Measurements from ENCODE around the gene TAB3. TPM values are rescaled to one million over a fixed set of nuclear protein-coding genes. Genes with fewer than 3 reads are reported as not detected.

Gene TAB3
- total RNA-seq, 1 donor from 2014 or later = 23.2 TPM

GRCh38 chrX:30819080-30819479 lies 70.0 kb downstream of the TAB3 start:
- Histone ChIP-seq H3K36me3 (no peaks in the 10 kb centered on the region), H3K4me1 (no peaks in the 10 kb centered on the region), H3K4me3 (no peak overlapping the region), H3K27ac (no peak overlapping the region), H3K27me3 (no peaks in the 10 kb centered on the region), H3K9me3 (no peaks in the 10 kb centered on the region)
- no peak for DNase-seq (ENCODE audit: low spot score in 2 of 2)
- no peak for TF ChIP-seq CTCF (IDR thresholded peaks at IDR 0.05)
- intact Hi-C loops (cut with DNase I) = no loop called here

DNA sequence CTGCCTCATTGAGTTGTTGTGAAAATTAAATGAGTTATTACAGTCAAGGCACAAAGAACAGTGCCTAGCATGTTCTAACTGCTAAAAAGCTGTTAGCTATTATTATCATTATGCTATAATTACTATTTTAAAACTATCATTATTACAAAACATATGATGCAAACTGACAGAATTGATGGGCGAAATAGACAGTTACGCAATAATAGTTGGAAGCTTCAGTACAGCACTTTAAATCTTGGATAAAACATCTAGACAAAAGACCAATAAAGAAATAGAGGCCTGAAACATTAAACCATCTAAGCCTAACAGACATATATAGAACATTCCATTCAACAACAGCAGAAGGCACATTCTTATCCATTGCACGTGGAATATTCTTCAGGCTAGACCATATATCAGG lies 73.0 kb downstream of the TAB3 start:
- Histone ChIP-seq H3K9me3 (no peaks in the 10 kb centered on the region), H3K4me3 (no peak overlapping the region), H3K27me3 (no peaks in the 10 kb centered on the region), H3K27ac (no peak overlapping the region), H3K4me1 (no peaks in the 10 kb centered on the region), H3K36me3 (no peaks in the 10 kb centered on the region)
- DNase-seq (ENCODE audit: low spot score in 2 of 2) = no peak
- intact Hi-C loops (cut with DNase I) = no loop called here
- TF ChIP-seq CTCF (IDR thresholded peaks at IDR 0.05) = no peak

DNA sequence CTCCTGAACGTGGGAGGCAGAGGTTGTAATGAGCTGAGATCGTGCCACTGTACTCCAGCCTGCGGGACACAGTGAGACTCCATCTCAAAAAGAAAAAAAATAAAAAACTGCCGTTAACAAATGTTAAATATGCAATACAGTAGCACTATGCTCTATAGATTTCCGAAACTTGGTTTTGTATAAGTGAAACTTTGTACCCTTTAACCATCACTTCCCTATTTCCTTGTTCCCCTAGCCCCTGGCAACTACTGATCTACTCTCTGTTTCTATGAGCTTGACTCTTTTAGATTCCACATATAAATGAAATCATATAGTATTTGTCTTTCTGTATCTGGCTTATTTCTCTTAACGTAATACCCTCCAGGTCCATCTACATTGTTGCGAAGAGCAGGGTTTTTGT lies 74.1 kb downstream of the TAB3 start:
- Histone ChIP-seq H3K9me3 (no peaks in the 10 kb centered on the region), H3K4me1 (no peaks in the 10 kb centered on the region), H3K36me3 (no peaks in the 10 kb centered on the region), H3K27ac (no peak overlapping the region), H3K27me3 (no peaks in the 10 kb centered on the region), H3K4me3 (no peak overlapping the region)
- intact Hi-C loops (cut with DNase I) = no loop called here
- no peak for TF ChIP-seq CTCF (IDR thresholded peaks at IDR 0.05)
- DNase-seq (ENCODE audit: low spot score in 2 of 2) = no peak

DNA sequence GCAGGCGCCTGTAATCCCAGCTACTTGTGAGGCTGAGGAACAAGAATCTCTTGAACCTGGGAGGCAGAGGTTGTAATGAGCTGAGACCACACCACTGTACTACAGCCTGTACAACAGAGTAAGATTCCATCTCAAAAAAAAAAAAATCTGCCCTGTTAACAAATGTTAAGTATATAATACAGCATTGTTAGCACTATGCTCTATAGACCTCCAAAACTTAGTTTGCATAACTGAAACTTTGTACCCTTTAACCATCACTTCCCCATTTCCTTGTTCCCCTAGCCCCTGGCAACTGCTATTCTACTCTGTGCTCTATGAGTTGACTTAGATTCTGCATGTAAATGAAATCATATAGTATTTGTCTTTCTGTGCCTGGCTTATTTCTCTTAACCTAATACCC lies 76.7 kb downstream of the TAB3 start:
- Histone ChIP-seq H3K36me3 (no peaks in the 10 kb centered on the region), H3K4me1 (no peaks in the 10 kb centered on the region), H3K9me3 (no peaks in the 10 kb centered on the region), H3K4me3 (no peak overlapping the region), H3K27me3 (no peaks in the 10 kb centered on the region), H3K27ac (no peak overlapping the region)
- TF ChIP-seq CTCF (IDR thresholded peaks at IDR 0.05) = no peak
- no peak for DNase-seq (ENCODE audit: low spot score in 2 of 2)
- intact Hi-C loops (cut with DNase I) = no loop called here

DNA sequence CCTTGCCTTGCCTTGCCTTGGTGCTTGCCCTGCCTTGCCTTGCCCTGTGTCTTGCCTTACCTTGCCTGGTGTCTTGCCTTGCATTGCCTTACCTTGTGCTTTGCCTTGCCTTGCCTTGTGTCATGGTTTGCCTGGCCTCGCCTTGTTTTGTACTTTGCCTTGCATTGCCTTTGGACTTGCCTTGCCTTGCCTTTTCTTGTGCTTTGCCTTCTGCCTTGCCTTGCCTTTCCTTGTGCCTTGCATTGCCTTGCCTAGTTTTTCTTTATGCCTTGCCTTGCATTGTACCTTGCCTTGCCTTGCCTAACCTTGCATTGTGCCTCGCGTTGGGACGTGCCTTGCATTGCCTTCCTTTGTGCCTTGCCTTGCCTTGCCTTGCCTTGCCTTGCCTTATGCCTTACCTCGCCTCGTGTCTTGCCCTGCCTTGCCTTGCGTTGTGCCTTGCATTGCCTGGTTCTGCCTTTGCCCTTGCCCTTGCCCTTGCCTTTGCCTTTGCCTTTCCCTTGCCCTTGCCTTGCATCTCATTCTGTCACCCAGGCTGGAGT lies 82.8 kb downstream of the TAB3 start:
- intact Hi-C loops (cut with DNase I) = no loop called here
- Histone ChIP-seq H3K27me3 (no peaks in the 10 kb centered on the region), H3K36me3 (no peaks in the 10 kb centered on the region), H3K4me1 (no peaks in the 10 kb centered on the region), H3K4me3 (no peak overlapping the region), H3K9me3 (no peaks in the 10 kb centered on the region), H3K27ac (no peak overlapping the region)
- TF ChIP-seq CTCF (IDR thresholded peaks at IDR 0.05) = no peak
- no peak for DNase-seq (ENCODE audit: low spot score in 2 of 2)

DNA sequence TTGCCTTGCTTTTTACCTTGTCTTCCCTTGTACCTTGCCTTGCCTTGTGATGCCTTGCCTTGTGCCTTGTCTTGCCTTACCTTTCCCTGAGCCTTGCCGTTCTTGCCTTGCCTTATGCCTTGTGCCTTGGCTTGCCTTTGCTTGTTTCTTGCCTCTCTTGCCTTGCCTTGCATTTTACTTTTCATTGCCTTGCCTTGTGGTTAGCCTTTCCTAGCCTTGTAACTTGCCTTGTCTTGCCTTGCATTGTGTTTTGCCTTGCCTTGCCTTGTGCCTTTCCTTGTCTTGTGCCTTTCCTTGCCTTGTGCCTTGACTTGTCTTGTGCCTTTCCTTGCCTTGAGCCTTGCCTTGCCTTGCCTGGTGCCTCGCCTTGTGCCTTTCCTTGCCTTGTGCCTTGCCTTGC lies 84.6 kb downstream of the TAB3 start:
- Histone ChIP-seq H3K27me3 (no peaks in the 10 kb centered on the region), H3K27ac (no peak overlapping the region), H3K4me1 (no peaks in the 10 kb centered on the region), H3K9me3 (no peaks in the 10 kb centered on the region), H3K4me3 (no peak overlapping the region), H3K36me3 (no peaks in the 10 kb centered on the region)
- no peak for TF ChIP-seq CTCF (IDR thresholded peaks at IDR 0.05)
- DNase-seq (ENCODE audit: low spot score in 2 of 2) = no peak
- intact Hi-C loops (cut with DNase I) = no loop called here
